ENCODE results near the gene STUB1.

STUB1 gene

DNA sequence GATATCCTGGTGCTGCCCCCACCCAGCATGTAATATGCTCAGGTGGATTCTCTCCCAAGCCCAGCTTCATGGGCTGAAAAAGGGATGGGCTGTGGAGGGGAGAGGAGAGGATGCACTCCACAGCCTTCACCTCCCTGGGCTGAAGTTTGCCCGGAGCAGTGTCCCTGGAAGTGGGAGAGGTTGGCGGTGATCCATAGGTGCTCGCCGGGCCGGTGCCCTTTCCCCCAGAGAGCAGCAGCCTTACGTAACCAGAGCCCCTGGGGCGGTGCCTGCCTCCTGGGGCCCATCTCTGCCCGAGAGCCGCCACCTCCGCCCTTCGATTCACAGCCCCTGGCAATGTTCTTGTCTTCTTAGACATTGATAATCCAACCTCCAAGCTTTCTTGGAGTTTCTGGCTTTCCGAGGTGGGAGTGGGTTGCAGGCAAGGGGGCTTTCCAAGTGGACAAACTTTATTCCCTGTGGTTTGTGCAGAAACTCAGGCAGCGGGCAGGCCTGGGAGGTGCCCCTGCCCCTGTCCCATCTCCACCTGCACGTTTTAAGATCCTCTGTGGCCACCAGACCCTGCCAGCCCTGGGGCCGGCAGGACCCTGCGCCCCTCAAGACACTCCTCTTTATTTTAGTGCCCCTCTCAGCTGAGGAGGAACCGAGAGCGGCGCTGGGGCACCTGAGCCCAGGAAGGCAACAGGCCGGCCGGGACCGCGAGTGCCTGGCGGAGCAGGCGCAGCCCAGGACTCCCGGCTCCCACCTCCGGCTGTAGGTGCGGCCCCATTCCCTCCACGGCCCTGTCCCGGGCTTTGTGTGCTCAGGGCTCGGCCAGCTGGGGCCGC is 34.1 kb upstream of the STUB1 start:
- no peak for DNase-seq

DNA sequence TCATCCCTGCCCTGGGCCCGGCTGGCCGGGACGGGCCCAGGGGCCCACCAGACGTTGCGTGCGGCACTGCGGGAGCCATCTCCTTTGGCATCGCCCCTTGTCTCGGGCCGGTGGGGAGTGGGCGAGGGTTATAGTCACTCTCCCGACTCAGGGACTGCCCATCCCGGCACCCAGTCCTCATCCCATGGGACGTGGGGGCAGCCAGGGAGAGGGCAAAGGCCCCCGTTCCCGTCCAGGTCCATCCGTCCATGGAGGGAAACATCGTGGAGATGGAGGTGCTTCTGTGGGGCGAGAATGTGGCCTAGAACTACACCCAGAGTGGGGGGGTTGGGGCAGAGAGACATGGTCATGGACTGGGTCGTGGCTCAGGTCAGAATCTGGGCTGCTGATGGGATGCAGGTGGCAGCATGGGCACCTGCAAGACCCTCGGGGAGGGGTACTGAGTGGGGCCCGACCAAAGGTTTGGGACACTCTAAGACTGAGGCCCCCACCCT is 33.5 kb upstream of the STUB1 start:
- no peak for DNase-seq

DNA sequence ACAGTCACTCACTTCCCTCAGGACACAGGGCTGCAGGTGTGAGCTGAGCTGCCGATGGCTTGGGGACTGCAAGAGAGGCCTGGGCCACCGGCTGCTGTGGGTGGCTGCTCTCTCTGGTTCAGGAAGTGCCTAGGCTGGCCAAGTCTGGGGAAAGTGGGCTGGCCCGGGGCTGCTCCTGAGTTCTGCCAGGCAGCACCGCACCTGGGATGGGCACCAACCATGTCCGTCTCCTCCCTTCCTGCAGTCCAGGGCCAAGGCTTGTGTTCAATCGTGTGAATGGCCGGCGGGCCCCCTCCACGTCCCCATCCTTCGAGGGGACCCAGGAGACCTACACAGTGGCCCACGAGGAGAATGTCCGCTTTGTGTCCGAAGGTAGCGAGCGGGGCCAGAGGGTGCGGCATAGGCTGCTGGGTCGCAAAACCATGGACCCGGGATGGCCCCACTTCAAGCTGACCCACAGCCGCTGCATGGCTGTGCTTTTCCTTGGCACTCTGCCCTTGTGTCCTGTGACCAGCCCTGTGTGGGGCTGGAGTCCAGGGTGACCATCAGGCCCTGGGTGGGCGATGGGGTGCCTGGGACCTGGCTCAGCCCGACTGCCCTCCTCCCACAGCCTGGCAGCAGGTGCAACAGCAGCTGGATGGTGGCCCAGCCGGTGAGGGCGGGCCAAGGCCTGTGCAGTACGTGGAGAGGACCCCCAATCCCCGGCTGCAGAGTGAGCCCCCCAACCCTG is 32.9 kb upstream of the STUB1 start:
- DNase-seq: no peak

DNA sequence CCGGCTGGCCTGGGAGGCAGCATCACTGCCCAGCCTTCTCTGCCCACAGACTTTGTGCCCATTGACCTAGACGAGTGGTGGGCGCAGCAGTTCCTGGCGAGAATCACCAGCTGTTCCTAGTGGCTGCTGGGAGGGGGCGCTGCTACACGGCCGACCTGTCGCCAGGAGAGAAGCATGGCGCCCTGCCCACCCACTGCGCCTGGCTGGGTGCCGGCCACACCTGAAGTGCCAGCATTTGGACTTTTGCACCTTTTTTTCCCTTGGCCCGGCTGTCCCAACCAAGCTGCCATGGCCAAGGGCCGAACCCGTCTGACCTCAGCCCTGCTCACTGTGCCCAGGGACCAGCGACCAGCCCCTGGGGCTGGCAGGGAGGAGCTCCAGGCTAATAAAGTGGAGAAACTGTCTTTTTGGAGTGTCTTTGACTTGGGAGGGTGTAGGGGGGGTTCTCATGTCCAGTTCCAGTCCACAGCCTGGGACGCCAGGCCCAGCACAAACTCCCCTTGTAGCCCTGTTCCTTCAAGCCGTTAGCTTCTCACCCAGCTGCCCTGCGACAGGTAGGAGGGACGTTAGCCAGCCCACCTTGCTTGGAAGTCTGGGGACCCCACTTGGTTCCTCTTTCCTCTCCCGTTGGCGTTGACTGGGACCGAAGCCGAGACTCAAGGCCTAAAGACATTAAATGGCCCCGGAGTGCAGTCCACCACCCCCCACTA is 32.0 kb upstream of the STUB1 start:
- DNase-seq: no peak

DNA sequence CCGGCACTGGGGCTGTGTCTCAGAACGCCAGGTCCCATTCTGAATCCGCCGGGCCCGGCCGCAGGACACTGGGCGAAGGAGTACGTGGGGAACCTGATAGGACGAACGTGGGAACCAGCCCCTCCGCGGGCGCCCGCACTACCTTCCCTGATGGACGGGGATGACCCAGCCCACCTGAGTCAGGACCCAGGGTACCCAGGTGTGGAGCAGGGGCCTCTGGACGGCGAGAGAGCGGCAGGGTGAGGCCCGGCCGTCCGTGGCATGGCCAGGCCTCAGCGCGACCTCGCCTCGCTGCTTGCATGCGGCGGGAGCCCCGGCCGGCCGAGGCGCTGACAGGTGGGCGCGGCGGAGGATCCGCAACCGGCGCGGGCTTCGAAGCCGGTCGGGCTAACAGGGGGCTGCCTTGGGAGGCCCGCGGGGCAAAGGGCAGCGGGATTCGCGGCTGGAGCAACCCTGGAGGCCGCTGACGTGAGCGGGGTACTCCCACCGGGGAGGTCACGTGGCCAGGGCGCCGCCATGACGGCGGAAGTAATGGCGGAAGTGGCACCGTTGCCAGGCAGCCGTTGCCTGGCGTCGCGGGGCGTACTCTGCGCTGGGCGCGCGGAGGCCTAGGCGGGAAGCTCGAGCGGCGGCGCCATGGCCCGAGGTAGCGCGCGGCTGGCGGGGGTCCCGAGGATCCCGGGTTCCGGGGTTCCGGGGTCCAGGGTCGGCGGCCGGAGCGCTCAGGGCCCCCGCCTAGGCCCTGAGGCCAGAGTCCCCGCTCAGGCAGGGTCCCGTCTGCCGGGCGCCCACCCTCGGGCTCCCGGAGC is 31.2 kb upstream of the STUB1 start, which contains the start of gene WDR90:
Gene WDR90, plus strand, starts transcription at position 585 of the 809 bp plus-strand sequence. Its CDS starts 52 bp downstream, at position 637.
- DNase-seq: peak; percentile 68

DNA sequence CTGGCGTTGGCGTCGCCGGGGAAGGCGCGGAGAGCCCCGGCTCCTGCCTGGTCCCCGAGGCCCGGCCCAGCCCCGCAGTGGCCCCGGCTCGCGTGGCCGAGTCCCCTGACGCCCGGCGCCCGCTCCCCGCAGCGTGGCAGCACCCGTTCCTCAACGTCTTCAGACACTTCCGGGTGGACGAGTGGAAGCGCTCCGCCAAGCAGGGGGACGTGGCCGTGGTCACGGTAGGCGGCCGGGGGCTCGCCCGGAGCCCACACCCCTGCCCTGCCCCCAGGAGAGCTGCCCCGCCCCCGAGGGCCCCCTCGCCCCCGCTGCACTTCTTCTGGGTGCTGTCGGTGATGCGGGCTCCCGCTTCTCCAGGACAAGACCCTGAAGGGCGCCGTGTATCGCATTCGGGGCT is 30.6 kb upstream of the STUB1 start:
- DNase-seq: no peak

DNA sequence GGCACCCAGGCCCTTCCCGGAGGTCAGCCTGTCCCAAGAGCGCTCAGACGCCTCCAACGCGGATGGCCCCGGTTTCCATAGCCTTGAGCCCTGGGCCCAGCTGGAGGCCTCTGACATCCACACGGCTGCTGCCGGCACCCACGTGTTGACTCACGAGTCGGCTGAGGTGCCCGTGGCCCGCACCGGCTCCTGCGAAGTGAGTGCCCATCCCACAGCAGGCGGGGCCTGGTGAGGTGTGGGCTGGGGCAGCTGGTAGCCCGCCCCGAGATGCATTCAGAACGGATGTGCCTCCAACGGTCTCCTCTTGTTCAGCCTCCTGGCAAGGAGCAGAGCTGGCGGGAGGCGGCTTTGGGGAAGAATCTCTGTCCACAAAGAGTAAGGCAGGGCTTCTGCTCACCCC is 28.4 kb upstream of the STUB1 start:
- no peak for DNase-seq

DNA sequence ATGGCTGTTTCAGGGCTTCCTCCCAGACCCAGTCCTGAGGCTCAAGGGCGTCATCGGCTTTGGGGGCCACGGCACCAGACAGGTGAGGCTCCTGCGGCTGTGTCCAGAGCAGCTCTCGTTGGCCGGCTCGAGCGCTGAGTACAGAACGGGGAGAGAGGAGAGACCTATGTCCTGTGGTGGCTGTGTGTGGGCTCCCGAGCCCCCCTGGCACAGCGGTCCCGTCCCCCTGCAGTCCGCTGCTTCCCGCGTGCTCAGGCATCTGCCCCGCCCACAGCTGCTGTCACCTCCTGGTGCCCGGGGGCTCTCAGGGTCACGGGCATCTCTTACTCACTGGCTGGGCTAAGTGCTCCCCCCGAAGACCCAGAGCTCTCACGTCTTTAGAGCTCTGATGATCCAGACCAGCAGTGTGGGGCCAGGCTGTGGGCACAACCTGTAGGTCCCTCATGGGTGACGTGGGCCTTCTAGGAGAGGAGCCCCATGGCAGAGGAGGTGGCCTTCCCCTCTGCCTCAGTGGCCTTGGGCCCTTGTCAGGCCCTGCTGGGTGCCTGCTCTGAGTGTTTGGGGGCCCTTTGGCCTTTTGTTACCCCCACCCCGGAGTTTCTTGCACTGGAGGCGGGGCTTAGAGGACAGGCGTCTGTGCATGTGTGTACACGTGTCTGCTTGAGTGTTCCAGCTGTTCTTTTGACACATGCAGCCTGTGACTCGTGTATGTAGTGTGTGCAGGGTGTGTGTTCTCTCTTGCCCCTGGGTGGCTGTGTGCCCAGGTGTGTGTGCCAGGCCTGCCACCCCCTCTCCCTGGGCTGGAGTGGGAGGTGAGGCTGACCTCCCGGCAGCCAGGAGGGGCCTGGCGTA is 27.5 kb upstream of the STUB1 start:
- no peak for DNase-seq

DNA sequence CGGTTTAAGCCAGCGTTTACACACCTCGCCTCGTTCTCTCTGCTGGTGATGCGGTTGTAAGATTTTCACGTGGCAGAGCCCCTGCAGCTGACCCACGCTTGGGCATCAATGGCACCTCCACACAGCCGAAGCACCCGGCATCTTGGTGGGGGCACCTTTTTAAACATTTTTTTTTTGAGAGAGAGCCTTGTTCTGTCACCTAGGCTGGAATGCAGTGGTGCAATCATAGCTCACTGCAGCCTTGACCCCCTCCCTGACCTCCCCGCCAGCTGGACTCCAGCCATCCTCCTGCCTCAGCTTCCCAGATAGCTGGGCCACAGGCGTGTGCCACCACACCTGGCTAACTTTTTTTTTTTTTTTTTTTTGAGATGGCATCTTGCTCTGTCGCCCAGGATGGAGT is 26.2 kb upstream of the STUB1 start:
- DNase-seq: no peak

DNA sequence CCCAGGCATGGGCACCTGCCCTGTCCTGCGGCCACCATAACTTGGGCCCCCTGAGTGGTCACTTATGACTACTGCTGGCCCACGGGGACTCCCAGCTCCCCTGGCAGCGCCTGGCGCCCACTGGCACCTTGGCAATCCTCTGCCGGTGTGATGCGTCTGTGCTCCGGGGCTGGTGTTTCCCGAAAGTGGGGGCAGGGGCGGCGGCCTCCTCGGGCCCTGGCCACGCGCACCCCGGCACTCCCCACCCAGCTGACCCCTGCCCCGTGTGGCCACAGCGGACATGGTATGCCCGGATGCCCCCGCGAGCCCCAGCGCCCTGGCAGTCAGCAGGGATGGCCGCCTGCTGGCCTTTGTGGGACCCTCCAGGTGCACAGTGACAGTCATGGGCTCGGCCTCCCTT is 22.7 kb upstream of the STUB1 start:
- no peak for DNase-seq

DNA sequence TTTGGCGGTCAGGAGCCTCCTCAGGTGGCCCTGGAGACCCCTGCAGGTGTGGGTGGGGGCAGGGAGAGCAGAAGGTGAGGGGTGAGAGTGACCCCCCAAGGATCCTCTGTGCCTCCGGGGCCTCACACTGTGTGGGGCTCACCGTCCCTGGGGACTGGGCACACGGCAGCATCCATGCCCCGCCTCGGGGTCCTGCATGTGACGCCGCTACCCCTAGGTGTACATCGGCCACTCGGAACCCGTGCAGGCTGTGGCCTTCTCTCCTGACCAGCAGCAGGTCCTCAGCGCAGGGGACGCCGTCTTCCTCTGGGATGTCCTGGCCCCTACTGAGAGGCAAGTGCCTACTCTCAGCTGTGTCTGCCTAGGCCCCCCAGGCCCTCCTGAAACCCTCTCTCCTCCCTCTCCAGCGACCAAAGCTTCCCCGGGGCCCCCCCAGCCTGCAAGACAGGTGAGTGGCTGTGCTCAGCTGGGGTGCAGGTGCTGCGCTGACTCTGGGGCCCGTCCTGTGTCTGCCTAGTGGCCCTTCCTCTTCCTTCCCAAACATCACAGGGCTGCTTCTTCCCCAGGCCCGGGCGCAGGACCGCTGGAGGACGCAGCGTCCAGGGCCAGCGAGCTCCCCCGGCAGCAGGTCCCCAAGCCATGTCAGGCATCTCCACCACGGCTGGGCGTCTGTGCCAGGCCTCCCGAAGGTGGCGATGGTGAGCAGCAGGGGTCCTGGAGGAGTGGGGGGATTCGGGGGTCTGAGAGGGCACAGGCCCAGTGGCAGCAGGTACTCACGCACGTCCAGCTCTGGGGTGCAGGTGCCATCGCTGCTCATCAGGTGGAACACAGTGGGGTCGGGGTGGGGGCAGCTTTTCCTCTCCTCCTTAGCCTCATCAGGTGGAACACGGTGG is 21.3 kb upstream of the STUB1 start:
- DNase-seq: no peak

DNA sequence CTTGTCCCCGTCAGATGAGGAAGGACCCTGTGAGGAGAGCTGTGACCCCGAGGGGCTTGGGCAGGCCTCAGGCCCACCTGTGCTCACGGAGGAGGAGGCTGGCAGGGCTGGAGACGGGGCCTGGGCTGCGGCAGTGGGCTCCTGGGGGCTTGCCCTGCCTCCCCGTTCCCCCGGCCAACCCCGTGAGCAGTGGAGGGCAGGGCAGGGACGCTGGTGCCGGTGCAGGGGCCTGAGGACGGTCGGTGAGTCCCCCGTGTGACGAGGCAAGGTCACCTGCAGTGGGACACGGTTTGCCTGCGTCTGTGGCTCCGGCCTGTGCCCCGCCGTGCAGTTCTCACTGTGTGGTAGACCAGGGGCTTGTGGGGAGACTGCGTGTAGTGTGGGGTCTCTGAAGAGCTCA is 20.6 kb upstream of the STUB1 start:
- no peak for DNase-seq

DNA sequence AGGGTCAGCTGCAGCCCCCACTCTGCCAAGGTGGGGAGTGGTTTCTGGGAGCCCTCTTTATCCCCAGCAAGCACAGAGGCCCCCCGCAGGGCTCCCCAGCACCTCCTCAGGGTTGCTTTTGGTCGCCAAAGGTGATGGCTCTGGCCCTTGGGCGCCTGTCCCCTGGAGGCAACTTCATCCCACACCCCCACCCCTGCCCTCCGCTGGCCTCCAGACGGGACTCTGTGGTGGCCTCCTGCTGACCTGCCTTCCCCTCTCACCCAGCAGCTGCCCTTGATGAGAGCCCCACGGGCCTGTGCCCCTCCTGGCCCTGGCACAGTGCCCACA is 20.1 kb upstream of the STUB1 start:
- DNase-seq: no peak

DNA sequence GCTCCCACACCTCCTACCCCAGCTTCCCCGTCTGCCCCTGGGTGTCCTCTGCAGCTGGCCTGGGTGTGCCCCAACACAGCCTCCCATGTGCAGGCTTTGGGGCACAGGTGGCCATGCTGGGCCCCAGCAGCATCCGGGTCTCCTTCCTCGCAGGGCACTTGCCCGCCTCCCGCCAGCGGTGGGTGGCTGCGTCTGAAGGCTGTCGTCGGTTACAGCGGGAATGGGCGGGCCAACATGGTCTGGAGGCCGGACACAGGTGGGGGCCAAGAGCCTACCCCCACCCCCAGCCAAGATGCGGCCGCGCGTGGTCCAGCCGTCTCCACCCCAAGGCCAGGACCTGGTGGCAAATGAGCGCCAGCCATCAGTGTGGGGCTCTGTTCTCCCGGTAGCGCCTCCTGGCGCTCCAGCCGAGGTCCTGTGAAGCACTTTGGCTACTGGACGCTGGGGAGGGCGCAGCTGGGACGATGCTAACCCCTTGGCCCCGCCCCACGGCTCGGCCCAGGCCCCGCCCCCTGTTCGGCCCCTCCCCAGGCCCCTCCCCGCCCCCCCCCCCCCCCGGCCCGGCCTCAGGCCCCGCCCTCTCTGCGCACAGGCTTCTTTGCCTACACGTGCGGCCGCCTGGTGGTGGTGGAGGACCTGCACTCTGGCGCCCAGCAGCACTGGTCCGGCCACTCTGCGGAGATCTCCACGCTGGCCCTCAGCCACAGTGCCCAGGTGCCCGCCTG is 19.6 kb upstream of the STUB1 start:
- DNase-seq: peak; percentile 46

DNA sequence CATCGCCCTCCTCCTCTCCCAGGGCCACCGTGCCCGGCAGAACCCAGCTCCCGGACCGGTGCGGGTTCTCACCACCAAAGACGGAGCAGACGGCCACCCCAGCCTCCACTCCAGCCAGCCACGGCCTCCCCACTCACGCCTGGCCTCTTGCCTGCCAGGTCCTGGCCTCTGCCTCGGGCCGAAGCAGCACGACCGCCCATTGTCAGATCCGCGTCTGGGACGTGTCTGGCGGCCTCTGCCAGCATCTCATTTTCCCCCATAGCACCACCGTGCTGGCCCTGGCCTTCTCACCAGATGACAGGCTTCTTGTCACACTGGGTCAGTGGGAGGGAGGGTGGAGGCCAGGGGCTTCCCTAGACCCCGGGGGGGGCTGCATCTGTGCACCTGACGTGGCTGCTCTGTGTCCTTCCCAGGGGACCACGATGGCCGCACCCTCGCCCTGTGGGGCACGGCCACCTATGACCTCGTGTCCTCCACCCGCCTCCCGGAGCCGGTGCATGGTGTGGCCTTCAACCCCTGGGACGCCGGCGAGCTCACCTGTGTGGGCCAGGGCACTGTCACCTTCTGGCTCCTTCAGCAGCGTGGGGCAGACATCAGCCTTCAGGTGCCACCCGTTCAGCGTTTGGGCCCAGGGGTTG is 18.9 kb upstream of the STUB1 start:
- DNase-seq: no peak

DNA sequence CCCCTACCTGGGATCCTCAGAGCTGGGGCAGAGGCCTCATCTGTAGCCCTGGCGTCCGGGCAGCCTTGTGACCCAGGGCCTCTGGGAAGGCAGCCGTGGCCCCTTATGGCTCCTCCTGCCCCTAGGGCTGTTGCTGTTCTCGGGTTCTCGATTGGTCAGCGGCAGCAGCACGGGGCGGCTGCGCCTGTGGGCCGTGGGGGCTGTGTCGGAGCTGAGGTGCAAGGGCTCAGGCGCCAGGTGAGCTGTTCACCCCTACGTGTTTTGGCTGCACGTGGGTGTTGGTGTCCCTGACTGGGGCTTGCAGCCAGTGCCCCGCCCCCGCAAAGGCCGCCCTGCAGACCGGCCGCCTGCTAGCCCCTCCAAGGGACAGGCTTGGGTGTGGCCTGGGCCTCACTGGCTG is 18.1 kb upstream of the STUB1 start:
- no peak for DNase-seq

DNA sequence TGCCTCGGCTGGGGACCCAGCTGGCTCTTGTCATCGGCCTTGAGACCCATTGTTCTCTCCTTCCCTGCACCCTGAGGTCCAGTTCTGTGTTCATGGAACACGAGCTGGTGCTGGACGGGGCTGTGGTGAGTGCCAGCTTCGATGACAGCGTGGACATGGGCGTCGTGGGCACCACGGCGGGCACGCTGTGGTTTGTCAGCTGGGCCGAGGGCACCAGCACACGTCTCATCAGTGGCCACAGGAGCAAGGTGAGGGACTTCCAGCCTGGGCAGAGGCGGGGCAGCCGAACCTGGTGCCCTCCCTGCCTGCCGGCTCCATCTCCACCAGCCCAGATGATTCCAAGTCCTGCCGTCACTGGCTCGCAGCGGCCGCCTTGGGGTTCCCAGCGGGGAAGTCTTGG is 17.6 kb upstream of the STUB1 start:
- no peak for DNase-seq

DNA sequence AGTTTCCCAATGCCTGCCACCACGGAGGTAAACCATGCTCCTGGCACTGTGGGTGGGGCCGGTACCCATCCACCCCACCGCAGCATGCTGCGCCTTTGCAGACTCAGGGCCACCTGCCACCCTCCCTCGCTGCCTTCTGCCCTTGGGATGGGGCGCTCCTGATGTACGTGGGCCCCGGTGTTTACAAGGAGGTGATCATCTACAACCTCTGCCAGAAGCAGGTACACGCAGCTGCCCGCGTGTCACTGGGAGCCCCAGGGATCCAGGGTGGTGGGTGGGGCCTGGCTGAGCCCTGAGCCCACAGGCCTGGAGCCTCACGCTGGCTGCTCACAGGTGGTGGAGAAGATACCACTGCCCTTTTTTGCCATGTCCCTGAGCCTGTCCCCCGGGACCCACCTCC is 13.6 kb upstream of the STUB1 start:
- DNase-seq: no peak

DNA sequence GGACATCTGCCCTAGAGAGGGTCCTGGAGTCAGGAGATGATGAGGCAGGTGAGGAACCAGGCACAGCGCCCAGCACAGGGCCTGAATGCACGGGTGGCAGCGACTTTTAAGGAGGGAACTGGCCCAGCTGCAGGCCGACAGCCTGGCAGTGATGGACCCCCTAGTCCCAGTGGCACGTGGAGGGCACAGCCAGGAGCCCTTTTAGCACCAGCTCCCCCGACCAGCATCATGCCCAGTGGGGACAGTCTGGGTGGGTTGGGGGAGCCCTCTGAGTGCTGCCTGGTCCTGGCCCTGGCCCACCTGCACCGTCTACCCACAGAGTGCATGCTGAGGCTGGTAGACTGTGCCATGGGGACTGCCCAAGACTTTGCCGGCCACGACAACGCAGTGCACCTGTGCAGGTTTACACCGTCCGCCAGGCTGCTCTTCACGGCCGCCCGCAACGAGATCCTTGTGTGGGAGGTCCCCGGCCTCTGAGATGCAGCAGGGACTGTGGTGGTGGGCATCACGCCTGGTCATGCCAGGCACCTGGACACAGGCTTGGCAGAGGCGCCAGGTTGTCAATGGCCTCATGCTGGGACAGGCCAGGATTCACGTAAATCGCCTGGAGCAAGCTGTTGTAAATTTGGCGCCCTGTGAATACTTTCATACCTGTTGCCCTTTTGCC is 13.0 kb upstream of the STUB1 start:
- no peak for DNase-seq

All from NCI-H1048 (cell line).